Erythroblast (primary cell): ENCODE data around the gene PTPRN2.

Source experiments
- GATA1 ChIP-seq: IDR thresholded peaks from 2 replicates; pipeline ENCODE4 v1.6.1; 2011; ENCODE audit warnings: low read depth, mild to moderate bottlenecking, control low read depth, low read length, moderate library complexity
- POLR2A ChIP-seq: IDR thresholded peaks from 2 replicates; pipeline ENCODE4 v1.6.1; 2011; ENCODE audit warnings: mild to moderate bottlenecking, low read length

DNA sequence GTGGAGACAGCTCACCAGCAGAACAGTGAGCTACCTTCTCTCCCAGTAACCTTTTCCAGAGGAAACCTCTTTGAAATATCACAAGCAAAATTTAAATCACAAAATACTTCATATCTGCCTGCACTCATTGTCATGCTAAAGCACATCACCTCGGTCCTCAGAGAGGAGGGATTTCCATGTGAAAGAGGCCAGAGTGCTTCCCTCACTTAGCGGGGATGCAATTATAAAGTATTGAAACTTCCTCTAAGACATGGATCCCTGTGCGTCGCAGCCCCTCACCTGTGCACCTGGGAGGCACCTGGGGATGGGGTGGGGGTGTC is 792.9 kb downstream of the PTPRN2 start:
- TF ChIP-seq POLR2A (no peak), GATA1 (no peak)
